HG03095 (cell line): ENCODE results near the gene NAA40.
"Not testable (repeated sequence)": the region's sequence is repeated elsewhere in the genome, so short reads cannot be mapped to it uniquely, and the experiment has no call there.

Experiments used
- ATAC-seq: cut with Tn5 transposase; IDR thresholded peaks from one replicate; pipeline ENCODE4 v1.9.1; 2021; ENCODE audit warnings: moderate library complexity; ENCODE audit not compliant: unreplicated experiment

The NAA40 gene

GRCh38 chr11:63937713-63938478, 906 bp upstream of the NAA40 start:
- ATAC-seq: peak; percentile 3

DNA sequence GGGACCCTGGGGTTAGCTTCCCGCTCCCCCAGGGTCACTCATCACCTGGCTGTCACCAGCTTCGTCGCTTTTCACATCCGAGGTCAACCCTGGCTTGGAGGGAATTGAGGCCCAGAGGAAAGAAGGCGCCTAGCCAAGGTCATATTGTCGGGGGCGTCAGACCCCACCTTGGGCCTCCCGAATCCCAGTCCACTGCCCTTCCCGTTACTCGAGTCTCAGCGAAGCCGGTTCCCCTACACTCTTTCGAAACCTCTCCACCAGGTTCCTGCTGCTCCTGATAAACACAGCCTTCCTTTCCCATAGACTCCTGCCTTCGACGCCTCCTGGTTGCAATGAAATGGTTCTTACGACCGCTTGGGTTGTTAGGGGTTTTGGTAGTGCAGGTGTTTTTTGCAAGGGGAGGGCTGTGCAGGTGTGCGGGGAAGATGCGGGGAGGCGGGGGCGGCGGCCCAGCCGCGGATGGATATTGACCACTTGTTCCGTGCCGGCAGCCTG, 642 bp downstream of the NAA40 start:
- ATAC-seq: no peak

DNA sequence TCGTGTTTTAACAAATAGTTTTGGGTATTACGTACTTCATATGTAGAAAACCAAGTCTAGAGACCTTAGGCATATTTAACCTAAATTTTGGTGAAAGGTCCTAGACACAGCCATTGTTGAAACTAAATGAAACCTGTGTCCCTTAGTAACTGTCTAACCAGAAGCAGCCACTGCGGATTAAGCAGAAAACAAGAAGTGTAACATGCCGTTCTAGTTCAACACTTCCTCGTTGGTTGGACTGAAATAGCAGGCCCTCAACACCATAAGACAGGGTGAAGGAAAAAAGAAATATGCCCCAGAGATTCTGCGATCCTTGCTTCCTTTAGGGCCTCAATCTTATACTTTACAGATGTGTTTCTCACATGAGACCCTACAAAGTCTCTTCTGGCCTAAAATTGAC, 2.0 kb downstream of the NAA40 start:
- ATAC-seq: no peak

- no peak for ATAC-seq
Measured at GRCh38 chr11:63941901-63942300, 3.1 kb downstream of the NAA40 start.

- ATAC-seq: no peak
Measured at GRCh38 chr11:63942803-63943202, 4.0 kb downstream of the NAA40 start.

DNA sequence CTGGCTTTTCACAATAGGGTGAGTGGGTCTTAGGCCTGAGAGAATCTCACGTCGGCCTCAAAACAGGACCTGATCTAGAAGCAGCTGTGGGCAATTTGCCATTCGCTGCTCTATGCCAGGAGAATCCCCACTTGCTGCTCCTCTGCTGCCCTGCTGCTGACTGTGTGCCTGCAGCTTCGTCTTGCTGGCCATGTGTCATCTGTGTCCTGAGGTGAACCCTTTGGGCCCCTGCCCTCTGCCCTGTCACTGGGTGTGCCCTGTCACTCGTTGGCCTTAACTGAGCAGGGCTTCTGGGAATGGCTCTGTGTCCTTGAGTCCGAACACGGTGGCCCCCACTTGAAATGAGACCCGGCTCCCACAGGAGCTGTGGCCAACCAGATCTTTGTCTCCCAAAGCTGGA, 6.2 kb downstream of the NAA40 start:
- ATAC-seq: no peak

DNA sequence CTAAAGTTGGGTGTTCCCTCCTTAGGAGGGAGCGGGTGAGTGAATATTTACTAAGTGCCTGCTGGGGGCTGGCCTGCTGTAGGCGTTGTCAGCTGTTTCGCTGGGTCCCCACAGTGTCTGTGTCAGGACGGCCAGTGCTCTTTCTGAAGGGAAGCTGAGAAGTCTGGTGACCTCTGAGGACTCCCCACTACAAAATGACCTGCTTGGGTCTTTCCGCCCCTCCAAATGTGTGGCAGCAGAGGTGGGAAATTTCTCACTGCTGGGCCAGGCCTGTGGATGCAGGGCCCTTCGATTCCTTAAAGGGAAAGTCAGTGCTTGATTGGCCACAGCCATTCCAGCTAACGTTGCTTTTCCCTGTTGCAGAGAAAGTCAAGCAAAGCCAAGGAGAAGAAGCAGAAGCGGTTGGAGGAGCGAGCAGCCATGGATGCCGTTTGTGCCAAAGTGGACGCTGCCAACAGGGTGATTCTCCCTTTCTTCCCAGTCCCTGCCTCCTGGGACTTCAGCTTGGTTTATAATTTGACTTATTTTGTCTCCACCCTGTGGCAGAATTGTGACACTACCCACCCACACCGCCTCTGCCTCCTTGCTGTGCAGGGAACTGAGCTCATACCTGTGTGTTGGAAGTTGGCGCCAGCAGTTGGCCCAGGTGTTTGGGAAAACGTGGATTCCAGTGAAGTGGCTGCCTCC, 6.8 kb downstream of the NAA40 start:
- ATAC-seq: no peak

DNA sequence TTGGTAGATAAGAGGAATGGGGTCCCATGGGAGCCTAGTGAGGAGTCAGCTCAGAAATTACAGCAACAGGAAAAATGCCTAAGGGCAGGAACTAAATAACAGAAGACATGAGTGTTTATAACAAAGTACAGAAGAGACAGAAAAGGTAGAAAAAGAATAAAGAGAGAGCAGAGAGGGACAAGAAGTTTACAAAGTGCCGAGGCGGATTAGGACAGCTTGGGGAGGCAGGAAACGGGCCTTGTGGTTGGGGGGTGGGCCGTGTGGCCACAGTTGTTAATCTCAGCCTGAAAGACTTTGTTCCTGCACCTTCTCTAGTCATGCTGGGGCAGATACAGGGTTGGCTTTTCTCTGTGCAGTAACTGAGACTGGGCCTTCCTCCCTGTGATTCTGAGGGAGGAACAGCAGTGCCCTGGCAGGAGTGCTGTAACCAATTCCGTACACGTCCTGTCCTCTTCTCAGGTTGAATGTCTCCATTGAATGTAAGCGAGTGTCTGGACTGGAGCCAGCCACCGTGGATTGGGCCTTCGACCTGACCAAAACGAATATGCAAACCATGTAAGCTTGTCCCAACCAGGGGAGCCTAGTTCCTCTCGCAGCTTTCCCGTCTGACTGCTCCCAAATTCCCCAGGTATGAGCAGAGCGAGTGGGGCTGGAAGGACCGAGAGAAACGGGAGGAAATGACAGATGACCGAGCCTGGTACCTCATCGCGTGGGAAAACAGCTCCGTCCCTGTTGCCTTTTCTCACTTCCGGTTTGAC, 13.2 kb downstream of the NAA40 start:
- ATAC-seq: no peak

GRCh38 chr11:63952570-63952969, 13.8 kb downstream of the NAA40 start:
- no peak for ATAC-seq

- ATAC-seq: no peak
Measured at GRCh38 chr11:63958008-63958407, 19.2 kb downstream of the NAA40 start.

- ATAC-seq: no peak
Measured at GRCh38 chr11:63961608-63962412, 23.0 kb downstream of the NAA40 start.

DNA sequence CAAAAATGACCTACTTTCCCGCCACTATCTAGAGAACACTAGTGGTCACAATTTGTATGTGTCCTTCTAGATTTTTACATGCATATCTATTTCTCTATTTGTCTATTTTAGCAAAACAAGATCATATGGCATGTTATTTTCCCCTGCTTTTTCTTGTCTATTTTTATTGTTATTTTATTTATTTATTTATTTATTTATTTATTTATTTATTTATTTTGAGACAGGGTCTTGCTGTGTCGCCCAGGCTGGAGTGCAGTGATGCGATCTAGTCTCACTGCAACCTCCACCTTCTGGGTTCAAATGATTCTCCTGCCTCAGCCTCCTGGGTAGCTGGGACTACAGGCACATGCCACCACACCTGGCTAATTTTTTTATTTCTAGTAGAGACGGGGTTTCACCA, 25.1 kb downstream of the NAA40 start:
- not testable (repeated sequence) for ATAC-seq

DNA sequence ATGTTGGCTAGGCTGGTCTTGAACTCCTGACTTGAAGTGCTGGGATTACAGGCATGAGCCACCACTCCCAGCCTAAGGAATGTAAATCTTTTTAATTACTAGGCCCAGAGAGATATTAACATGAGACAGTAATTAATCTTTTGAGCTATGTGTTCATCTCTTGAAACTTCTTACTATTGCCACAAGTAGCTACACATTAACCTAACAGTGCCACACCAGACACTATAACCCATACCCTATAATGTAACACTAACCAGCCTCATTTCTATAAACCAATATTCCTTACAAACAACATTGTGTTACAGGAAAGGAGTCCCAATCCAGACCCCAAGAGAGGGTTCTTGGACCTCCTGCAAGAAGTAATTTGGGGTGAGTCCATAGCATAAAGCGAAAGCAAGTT, 27.6 kb downstream of the NAA40 start:
- no peak for ATAC-seq

DNA sequence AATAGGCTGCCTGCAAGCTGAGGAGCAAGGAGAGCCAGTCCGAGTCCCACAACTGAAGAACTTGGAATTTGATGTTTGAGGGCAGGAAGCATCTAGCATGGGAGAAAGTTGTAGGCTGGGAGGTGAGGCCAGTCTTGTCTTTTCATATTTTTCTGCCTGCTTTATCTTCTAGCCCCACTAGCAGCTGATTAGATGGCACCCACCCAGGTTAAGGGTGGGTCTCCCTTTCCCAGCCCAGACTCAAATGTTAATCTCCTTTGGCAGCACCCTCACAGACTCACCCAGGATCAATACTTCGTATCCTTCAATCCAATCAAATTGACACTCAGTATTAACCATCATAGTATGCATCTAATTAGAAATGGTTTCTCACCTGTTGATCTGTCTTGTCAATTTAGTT, 30.7 kb downstream of the NAA40 start:
- no peak for ATAC-seq

GRCh38 chr11:63970902-63971301, 32.1 kb downstream of the NAA40 start:
- no peak for ATAC-seq

- ATAC-seq: not testable (repeated sequence)
Measured at GRCh38 chr11:63973912-63974258, 35.1 kb downstream of the NAA40 start.

- peak; percentile 95 for ATAC-seq
Measured at GRCh38 chr11:63974259-63975143, 35.7 kb downstream of the NAA40 start, which contains the start of gene COX8A. Gene COX8A, plus strand, starts transcription at chr11:63974620. Its CDS starts 61 bp downstream, at chr11:63974681.

- ATAC-seq: no peak
Measured at GRCh38 chr11:63978551-63979239, 39.9 kb downstream of the NAA40 start.

DNA sequence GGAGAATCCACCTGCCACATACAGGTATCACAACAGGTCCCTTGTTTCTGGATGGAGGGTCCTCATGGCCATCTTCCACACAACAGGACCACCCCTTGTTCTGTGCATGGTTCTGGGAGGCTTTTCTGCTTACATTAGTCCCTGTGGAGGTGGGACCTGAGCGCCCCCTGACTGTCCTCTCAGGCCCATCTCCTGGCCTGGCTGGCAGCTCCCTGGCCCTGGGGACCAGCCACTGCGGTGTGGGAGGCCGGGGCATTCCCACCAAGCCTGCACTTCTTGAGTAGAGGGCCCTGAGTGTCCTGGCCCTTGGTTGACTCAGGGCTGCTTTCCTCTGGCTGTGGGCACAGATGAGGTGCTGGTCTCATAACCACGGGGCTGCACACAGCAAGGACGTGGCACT, 40.6 kb downstream of the NAA40 start:
- ATAC-seq: no peak
